ENCODE data around the gene ISLR.

DNA sequence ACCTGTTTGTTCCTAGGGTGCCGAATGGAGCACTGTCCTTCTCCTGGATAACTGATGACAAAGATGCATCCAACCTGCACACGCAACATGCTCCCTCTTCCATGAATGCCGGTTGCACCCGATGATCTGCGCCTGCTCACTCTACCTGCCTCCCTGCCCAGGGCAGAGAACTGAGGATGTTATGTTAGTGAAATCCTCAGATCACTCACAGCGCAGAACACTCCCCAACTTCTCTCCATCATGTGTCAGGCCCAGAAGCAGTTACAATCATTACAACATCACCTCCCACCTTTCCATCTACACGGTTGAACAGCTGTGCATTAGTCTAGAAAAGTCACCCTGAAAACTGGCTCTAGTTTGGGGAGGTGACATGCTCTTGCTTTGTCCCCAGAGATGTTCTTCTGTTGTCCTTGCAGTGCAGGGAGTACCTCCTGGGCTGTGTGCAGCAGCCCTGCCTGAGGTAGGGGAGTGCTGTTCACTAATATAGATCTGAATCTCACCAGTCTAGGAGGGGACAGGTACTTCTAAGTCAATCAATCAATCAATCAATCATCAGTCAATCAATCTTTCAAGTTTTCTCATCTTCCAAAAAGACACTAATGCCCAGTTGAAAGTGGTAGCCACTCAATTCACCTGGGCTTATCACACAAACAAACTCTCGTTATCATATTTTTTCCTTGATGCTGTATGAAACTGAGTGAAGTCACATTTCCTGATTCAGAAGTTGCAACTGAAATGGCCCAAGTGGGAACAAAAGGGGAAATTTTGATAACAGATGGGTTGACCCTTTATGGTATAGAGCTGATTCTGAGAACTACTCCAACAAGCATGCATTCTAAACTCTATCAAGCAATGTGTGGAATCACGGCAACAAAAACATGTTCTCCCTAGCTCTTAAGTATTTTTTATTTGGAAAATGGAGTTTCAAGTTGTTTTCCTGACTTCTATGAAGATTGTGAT, 15.4 kb upstream of the ISLR start:
- TF ChIP-seq POLR2A (IDR thresholded peaks at IDR 0.05; ENCODE audit: low read depth, low read length) (no peak), TAF1 (IDR thresholded peaks at IDR 0.05; ENCODE audit: low read depth, low read length) (no peak)
